ENCODE data around the gene NEK7. TPM values are rescaled to one million over a fixed set of nuclear protein-coding genes. Genes with fewer than 3 reads are reported as not detected.

The NEK7 gene
- total and polyA plus RNA-seq, 2 donors (not counting 1 experiment from before 2014, with no cell fraction given), result 8.1 to 75.4 TPM

- ATAC-seq (ENCODE audit: low read depth) (no peak), DNase-seq (no peak)
- Histone ChIP-seq H3K79me2 (ENCODE audit: control insufficient read depth, insufficient read depth, low read length) (no peaks in the 10 kb centered on the region), H3K4me3 (ENCODE audit: control extremely low read depth in 1 of 5, extremely low read depth in 1 of 5, insufficient read depth in 1 of 5, low read depth in 2 of 5, low read length in 4 of 5) (no peak overlapping the region), H3K27me3 (replicated peaks in 1 of 4; ENCODE audit: control extremely low read depth in 1 of 4, control insufficient read depth in 3 of 4, insufficient read depth in 4 of 4, low read length in 3 of 4) (no peaks in the 10 kb centered on the region), H3K9ac (ENCODE audit: low read length) (no peak overlapping the region), H4K20me1 (ENCODE audit: control insufficient read depth, insufficient read depth, low read length, poor library complexity, severe bottlenecking) (no peaks in the 10 kb centered on the region), H3K4me2 (replicated peaks; ENCODE audit: low read depth, low read length, poor library complexity, severe bottlenecking) (no peak overlapping the region), H2AFZ (ENCODE audit: insufficient read depth, low read depth, low read length, poor library complexity, severe bottlenecking) (no peak overlapping the region), H3K27ac (ENCODE audit: low read length in 2 of 2) (no peak overlapping the region), H3K36me3 (replicated peaks in 1 of 2; ENCODE audit: control extremely low read depth in 1 of 2, control insufficient read depth in 1 of 2, extremely low read depth in 1 of 2, insufficient read depth in 2 of 2, low read length in 1 of 2) (no peaks in the 10 kb centered on the region), H3K9me3 (ENCODE audit: control extremely low read depth in 1 of 3, control insufficient read depth in 2 of 3, insufficient read depth in 1 of 3, low read length in 2 of 3) (peaks cover 0 to 3% (median 1%) of the 10 kb centered on the region in 3 donors), H3K4me1 (ENCODE audit: control insufficient read depth in 2 of 2, insufficient read depth in 2 of 2, low read length in 2 of 2) (peaks cover 4 to 5% of the 10 kb centered on the region in 2 donors)
- Mint-ChIP-seq H3K4me3 (no peak overlapping the region), H3K9me3 (ENCODE audit: insufficient read depth) (no peaks in the 10 kb centered on the region), H3K27ac (no peak overlapping the region), H3K4me1 (peaks cover 7% of the 10 kb centered on the region), H3K27me3 (peaks cover 10% of the 10 kb centered on the region)
- ChIA-PET CTCF (no interaction called here), POLR2A (no interaction called here)
- 14% methylated on average over 1 of the region's 1 CpG for WGBS (ENCODE audit: insufficient coverage)
- intact Hi-C loops (cut with micrococcal nuclease), result no loop called here
- TF ChIP-seq CTCF (IDR thresholded peaks at IDR 0.05) (no peak), EZH2 (IDR thresholded peaks at IDR 0.05; ENCODE audit: borderline replicate concordance, insufficient read depth, low read depth, low read length, poor library complexity, severe bottlenecking) (no peak)
These were observed 21.4 kb upstream of the NEK7 start for GRCh38 chr1:198135366-198135765.

- ChIA-PET POLR2A (no interaction called here), CTCF (interaction anchor here (1.0 kb wide), 1 partner anchor 50 kb away, joined by 3 read pairs; no protein-coding TSS in a partner anchor)
- DNase-seq (no peak), ATAC-seq (ENCODE audit: low read depth) (no peak)
- no peaks in the 10 kb centered on the region for H4K20me1 ChIP-seq (ENCODE audit: control insufficient read depth, insufficient read depth, low read length, poor library complexity, severe bottlenecking)
- no peaks in the 10 kb centered on the region for H3K4me1 Mint-ChIP-seq
- no CpG with 5 or more reads among the region's 2 CpGs for WGBS (ENCODE audit: insufficient coverage)
- H3K27me3 Mint-ChIP-seq, result peaks cover 22% of the 10 kb centered on the region
- no peaks in the 10 kb centered on the region for H3K27me3 ChIP-seq (replicated peaks in 1 of 4; ENCODE audit: control extremely low read depth in 1 of 4, control insufficient read depth in 3 of 4, insufficient read depth in 4 of 4, low read length in 3 of 4)
- H3K4me1 ChIP-seq (ENCODE audit: control insufficient read depth in 2 of 2, insufficient read depth in 2 of 2, low read length in 2 of 2), result no peaks in the 10 kb centered on the region
- no peak overlapping the region for H3K27ac ChIP-seq (ENCODE audit: low read length in 2 of 2)
- no peak overlapping the region for H3K9ac ChIP-seq (ENCODE audit: low read length)
- no peaks in the 10 kb centered on the region for H3K79me2 ChIP-seq (ENCODE audit: control insufficient read depth, insufficient read depth, low read length)
- H3K9me3 ChIP-seq (ENCODE audit: control extremely low read depth in 1 of 3, control insufficient read depth in 2 of 3, insufficient read depth in 1 of 3, low read length in 2 of 3), result peaks cover 0 to 1% (median 0%) of the 10 kb centered on the region in 3 donors
- H3K4me3 ChIP-seq (ENCODE audit: control extremely low read depth in 1 of 5, extremely low read depth in 1 of 5, insufficient read depth in 1 of 5, low read depth in 2 of 5, low read length in 4 of 5), result no peak overlapping the region
- H3K4me3 Mint-ChIP-seq, result no peak overlapping the region
- intact Hi-C loops (cut with micrococcal nuclease), result no loop called here
- H3K9me3 Mint-ChIP-seq (ENCODE audit: insufficient read depth), result no peaks in the 10 kb centered on the region
- H2AFZ ChIP-seq (ENCODE audit: insufficient read depth, low read depth, low read length, poor library complexity, severe bottlenecking), result no peak overlapping the region
- H3K27ac Mint-ChIP-seq, result no peak overlapping the region
- no peak overlapping the region for H3K4me2 ChIP-seq (replicated peaks; ENCODE audit: low read depth, low read length, poor library complexity, severe bottlenecking)
- no peak for TF ChIP-seq CTCF (IDR thresholded peaks at IDR 0.05)
- no peak for TF ChIP-seq EZH2 (IDR thresholded peaks at IDR 0.05; ENCODE audit: borderline replicate concordance, insufficient read depth, low read depth, low read length, poor library complexity, severe bottlenecking)
- H3K36me3 ChIP-seq (replicated peaks in 1 of 2; ENCODE audit: control extremely low read depth in 1 of 2, control insufficient read depth in 1 of 2, extremely low read depth in 1 of 2, insufficient read depth in 2 of 2, low read length in 1 of 2), result no peaks in the 10 kb centered on the region
These were observed 15.0 kb upstream of the NEK7 start for GRCh38 chr1:198141668-198142351.

Measured in B cell (primary cell).